Mesendoderm (in vitro differentiated cells): ENCODE results near the gene DELE1.

Experiments
- DNase-seq: peaks from one replicate; pipeline ENCODE4 v3.0.0; 2013
- H2AK5ac ChIP-seq: 2 replicates; pipeline ENCODE4 v1.6.1; 2013; ENCODE audit warnings: low read length, inconsistent platforms
- H2BK120ac ChIP-seq: 2 replicates; pipeline ENCODE4 v1.6.1; 2013; ENCODE audit warnings: low read depth, mild to moderate bottlenecking, low read length, moderate library complexity, mixed read lengths
- H2BK15ac ChIP-seq: replicated peaks from 2 replicates; pipeline ENCODE4 v1.6.1; 2013; ENCODE audit warnings: low read depth, mild to moderate bottlenecking, moderate library complexity
- H2BK5ac ChIP-seq: 2 replicates; pipeline ENCODE4 v1.6.1; 2013; ENCODE audit warnings: low read length, inconsistent platforms
- H3K18ac ChIP-seq: 2 replicates; pipeline ENCODE4 v1.6.1; 2013; ENCODE audit warnings: mild to moderate bottlenecking, low read length, mixed read lengths
- H3K23ac ChIP-seq: one replicate; pipeline ENCODE4 v1.6.1; 2013; ENCODE audit warnings: low read length
- H3K27ac ChIP-seq: 2 replicates; pipeline ENCODE4 v1.5.1; 2013; ENCODE audit warnings: low read depth, mild to moderate bottlenecking, inconsistent platforms, low read length, moderate library complexity
- H3K27me3 ChIP-seq: 2 replicates; pipeline ENCODE4 v1.6.1; 2013; ENCODE audit warnings: low read length, control low read depth, mild to moderate bottlenecking, inconsistent platforms; ENCODE audit not compliant: insufficient read depth, poor library complexity
- H3K36me3 ChIP-seq: 2 replicates; pipeline ENCODE4 v1.6.1; 2013; ENCODE audit warnings: low read length, inconsistent platforms; ENCODE audit not compliant: control insufficient read depth, insufficient read depth
- H3K4ac ChIP-seq: one replicate; pipeline ENCODE4 v1.6.1; 2013; ENCODE audit warnings: low read depth, mild to moderate bottlenecking, low read length, moderate library complexity
- H3K4me1 ChIP-seq: 2 replicates; pipeline ENCODE4 v1.6.1; 2013; ENCODE audit warnings: low read depth, low read length, inconsistent platforms; ENCODE audit not compliant: control insufficient read depth
- H3K4me2 ChIP-seq: 2 replicates; pipeline ENCODE4 v1.6.1; 2013; ENCODE audit warnings: low read length
- H3K4me3 ChIP-seq: 2 replicates; pipeline ENCODE4 v1.5.1; 2013; ENCODE audit warnings: mild to moderate bottlenecking, low read length
- H3K56ac ChIP-seq: one replicate; pipeline ENCODE4 v1.6.1; 2013; ENCODE audit warnings: low read length
- H3K79me1 ChIP-seq: 2 replicates; pipeline ENCODE4 v1.6.1; 2013; ENCODE audit warnings: low read length, inconsistent platforms
- H3K79me2 ChIP-seq: 2 replicates; pipeline ENCODE4 v1.6.1; 2013; ENCODE audit warnings: mild to moderate bottlenecking, low read length; ENCODE audit not compliant: control insufficient read depth, insufficient read depth
- H3K9ac ChIP-seq: 2 replicates; pipeline ENCODE4 v1.6.1; 2013; ENCODE audit warnings: low read length, inconsistent platforms
- H4K5ac ChIP-seq: one replicate; pipeline ENCODE4 v1.6.1; 2013; ENCODE audit warnings: low read length
- H4K8ac ChIP-seq: one replicate; pipeline ENCODE4 v1.6.1; 2013; ENCODE audit warnings: low read depth, mild to moderate bottlenecking, control low read depth, low read length, moderate library complexity
- WGBS: extraction: QIAGEN DNeasy Blood & Tissue Kit; methylation state at CpG from one replicate; pipeline ENCODE4 v1.1.7; 2013; ENCODE audit warnings: low lambda C conversion rate, missing lambda C conversion rate; ENCODE audit not compliant: insufficient coverage; ENCODE audit errors: extremely low coverage; 5-methylcytosine and 5-hydroxymethylcytosine counted together

The DELE1 gene

GRCh38 chr5:141969783-141970771 is 46.4 kb downstream of the DELE1 start:
- no peak overlapping the region for H3K18ac ChIP-seq
- H3K56ac ChIP-seq, result peak overlapping the region; percentile 98
- H3K79me1 ChIP-seq, result peaks cover 2% of the 10 kb centered on the region
- H4K5ac ChIP-seq, result no peak overlapping the region
- H2AK5ac ChIP-seq, result no peak overlapping the region
- no peak overlapping the region for H2BK5ac ChIP-seq
- no peak overlapping the region for H2BK15ac ChIP-seq
- DNase-seq, result peak; percentile 84
- no CpG with 5 or more reads among the region's 2 CpGs for WGBS
- H3K4me3 ChIP-seq, result peak overlapping the region; percentile 95
- H3K9ac ChIP-seq, result peak overlapping the region; percentile 97
- H4K8ac ChIP-seq, result no peak overlapping the region
- H3K27me3 ChIP-seq, result no peaks in the 10 kb centered on the region
- H3K36me3 ChIP-seq, result no peaks in the 10 kb centered on the region
- no peak overlapping the region for H3K27ac ChIP-seq
- no peaks in the 10 kb centered on the region for H3K79me2 ChIP-seq
- no peaks in the 10 kb centered on the region for H3K4me1 ChIP-seq
- no peak overlapping the region for H3K4ac ChIP-seq
- no peak overlapping the region for H3K23ac ChIP-seq
- peak overlapping the region; percentile 65 for H3K4me2 ChIP-seq
- H2BK120ac ChIP-seq, result no peak overlapping the region

DNA sequence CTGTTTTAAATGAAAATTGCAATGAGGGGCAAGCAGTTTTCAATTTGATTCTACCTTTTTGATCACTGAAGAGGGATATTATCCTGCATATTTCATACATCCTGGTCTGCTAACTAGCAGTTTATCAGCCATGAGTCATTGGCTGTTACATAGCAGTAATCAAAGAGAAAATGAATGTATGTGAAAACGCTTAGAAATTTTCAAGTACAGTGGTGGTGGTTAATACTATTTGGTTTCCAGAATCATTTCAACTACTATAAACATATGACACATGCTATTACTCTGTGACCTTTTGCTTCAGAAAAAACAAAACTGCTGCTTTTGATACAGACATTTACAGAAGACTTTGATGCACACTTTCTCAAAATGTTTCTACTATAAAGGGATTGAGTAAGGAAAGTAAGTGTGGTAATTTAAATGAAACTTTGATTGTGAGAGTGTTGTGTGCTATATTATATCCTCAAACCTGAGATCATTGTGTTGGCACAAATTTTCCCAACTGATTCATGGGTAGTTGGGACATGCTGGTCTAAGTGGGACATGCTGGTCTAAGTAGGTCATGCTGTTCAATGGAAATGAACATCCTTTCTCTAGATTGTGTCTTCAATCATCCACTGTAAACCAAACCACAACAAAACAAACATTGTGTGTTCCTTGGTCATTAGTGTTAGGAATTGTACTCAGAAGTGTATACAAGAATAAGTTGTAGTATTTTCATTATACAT is 50.4 kb downstream of the DELE1 start:
- WGBS, result no CpG with 5 or more reads among the region's 1 CpG
- Histone ChIP-seq H2AK5ac (no peak overlapping the region), H3K79me2 (no peaks in the 10 kb centered on the region), H4K5ac (no peak overlapping the region), H3K9ac (no peak overlapping the region), H3K23ac (no peak overlapping the region), H3K79me1 (peaks cover 2% of the 10 kb centered on the region), H3K4me1 (no peaks in the 10 kb centered on the region), H2BK15ac (no peak overlapping the region), H4K8ac (no peak overlapping the region), H3K4ac (no peak overlapping the region), H3K27ac (no peak overlapping the region), H2BK5ac (no peak overlapping the region), H3K4me3 (no peak overlapping the region), H2BK120ac (no peak overlapping the region), H3K56ac (no peak overlapping the region), H3K18ac (no peak overlapping the region), H3K4me2 (no peak overlapping the region), H3K27me3 (no peaks in the 10 kb centered on the region), H3K36me3 (peaks cover 4% of the 10 kb centered on the region)
- DNase-seq, result no peak

GRCh38 chr5:141976176-141976575 is 52.5 kb downstream of the DELE1 start:
- H3K27ac ChIP-seq, result no peak overlapping the region
- no peak overlapping the region for H3K18ac ChIP-seq
- peaks cover 4% of the 10 kb centered on the region for H3K36me3 ChIP-seq
- no peak overlapping the region for H3K4me3 ChIP-seq
- H3K79me1 ChIP-seq, result no peaks in the 10 kb centered on the region
- H2BK5ac ChIP-seq, result no peak overlapping the region
- H4K8ac ChIP-seq, result no peak overlapping the region
- no peaks in the 10 kb centered on the region for H3K27me3 ChIP-seq
- no peaks in the 10 kb centered on the region for H3K4me1 ChIP-seq
- no peak overlapping the region for H3K4me2 ChIP-seq
- H3K56ac ChIP-seq, result no peak overlapping the region
- no peak overlapping the region for H2BK15ac ChIP-seq
- H4K5ac ChIP-seq, result no peak overlapping the region
- DNase-seq, result no peak
- H3K9ac ChIP-seq, result no peak overlapping the region
- H2AK5ac ChIP-seq, result no peak overlapping the region
- H3K79me2 ChIP-seq, result no peaks in the 10 kb centered on the region
- no peak overlapping the region for H3K23ac ChIP-seq
- no CpG with 5 or more reads among the region's 6 CpGs for WGBS
- no peak overlapping the region for H3K4ac ChIP-seq
- no peak overlapping the region for H2BK120ac ChIP-seq

GRCh38 chr5:141978389-141978788 is 54.7 kb downstream of the DELE1 start:
- Histone ChIP-seq H3K4me3 (no peak overlapping the region), H3K4me2 (no peak overlapping the region), H3K79me2 (no peaks in the 10 kb centered on the region), H4K8ac (no peak overlapping the region), H3K36me3 (peaks cover 4% of the 10 kb centered on the region), H3K23ac (no peak overlapping the region), H2BK120ac (no peak overlapping the region), H3K4me1 (no peaks in the 10 kb centered on the region), H3K27ac (no peak overlapping the region), H3K4ac (no peak overlapping the region), H3K79me1 (no peaks in the 10 kb centered on the region), H3K27me3 (no peaks in the 10 kb centered on the region), H3K56ac (no peak overlapping the region), H2BK5ac (no peak overlapping the region), H2AK5ac (no peak overlapping the region), H4K5ac (no peak overlapping the region), H3K18ac (no peak overlapping the region), H2BK15ac (no peak overlapping the region), H3K9ac (no peak overlapping the region)
- no peak for DNase-seq

GRCh38 chr5:141982626-141983025 is 59.0 kb downstream of the DELE1 start:
- H4K8ac ChIP-seq, result no peak overlapping the region
- no peak overlapping the region for H2BK15ac ChIP-seq
- H4K5ac ChIP-seq, result no peak overlapping the region
- H2AK5ac ChIP-seq, result no peak overlapping the region
- H2BK120ac ChIP-seq, result no peak overlapping the region
- no peak overlapping the region for H3K23ac ChIP-seq
- no peak overlapping the region for H3K4me3 ChIP-seq
- H3K18ac ChIP-seq, result no peak overlapping the region
- H3K9ac ChIP-seq, result no peak overlapping the region
- WGBS, result no CpG with 5 or more reads among the region's 2 CpGs
- H3K79me1 ChIP-seq, result no peaks in the 10 kb centered on the region
- H3K4me2 ChIP-seq, result no peak overlapping the region
- DNase-seq, result no peak
- H2BK5ac ChIP-seq, result no peak overlapping the region
- H3K4ac ChIP-seq, result no peak overlapping the region
- no peak overlapping the region for H3K27ac ChIP-seq
- peaks cover 5% of the 10 kb centered on the region for H3K36me3 ChIP-seq
- H3K79me2 ChIP-seq, result no peaks in the 10 kb centered on the region
- H3K4me1 ChIP-seq, result no peaks in the 10 kb centered on the region
- H3K56ac ChIP-seq, result no peak overlapping the region
- H3K27me3 ChIP-seq, result no peaks in the 10 kb centered on the region
